Thoracic aorta (tissue), 2 donors: ENCODE results near the gene PLET1. TPM values are rescaled to one million over a fixed set of nuclear protein-coding genes. Genes with fewer than 3 reads are reported as not detected.

ENCODE experiments used
- ATAC-seq: fragments of 150-250 bp; one replicate; pipeline ENCODE4 v1.8.0; 2017; ENCODE audit warnings: low read depth; ENCODE audit not compliant: insufficient number of reproducible peaks, low FRiP score
- DNase-seq: peaks from one replicate; pipeline ENCODE4 v3.0.0-alpha.2; 2020; ENCODE audit warnings: low spot score
- H3K27ac ChIP-seq, 2 donors: fragments of 200-600 bp; sonication (generic); 1 replicate in 1 of 2; 2 replicates in 1 of 2; pipeline ENCODE4 v1.5.1; 2016; ENCODE audit warnings: mild to moderate bottlenecking in 2 of 2, moderate library complexity in 2 of 2
- H3K27me3 ChIP-seq: fragments of 200-600 bp; sonication (generic); replicated peaks from 2 replicates; pipeline ENCODE4 v1.6.0; 2016; ENCODE audit warnings: mild to moderate bottlenecking; ENCODE audit not compliant: insufficient read depth
- H3K36me3 ChIP-seq: fragments of 200-600 bp; sonication (generic); one replicate; pipeline ENCODE4 v1.5.1; 2016
- H3K4me1 ChIP-seq, 2 donors: fragments of 200-600 bp; sonication (generic); 1 replicate in 1 of 2; 2 replicates in 1 of 2; pipeline versions ENCODE4 v1.5.1 to v1.6.0; 2016; ENCODE audit warnings: low read depth in 2 of 2, mild to moderate bottlenecking in 1 of 2; ENCODE audit not compliant: control insufficient read depth in 1 of 2
- H3K4me3 ChIP-seq: fragments of 200-600 bp; sonication (generic); 2 replicates; pipeline ENCODE4 v1.5.1; 2016; ENCODE audit warnings: mild to moderate bottlenecking
- H3K9me3 ChIP-seq: fragments of 200-600 bp; sonication (generic); 2 replicates; pipeline ENCODE4 v1.5.1; 2016
- total RNA-seq, 2 donors: library from RNA; depleted of rRNA; stranded (reverse); fragments of >200 nt; gene quantifications; one replicate each; pipeline versions ENCODE4 v1.1.0 to v1.2.3, GENCODE V29; 2016
- TF ChIP-seq, protein P1 (sequence below): fragments of 200-600 bp; sonication (generic); IDR thresholded peaks from one replicate; pipeline ENCODE4 v1.5.1; 2019; ENCODE audit warnings: antibody characterized with exemption

Gene PLET1
- total RNA-seq, 2 donors from 2014 or later = not detected

DNA sequence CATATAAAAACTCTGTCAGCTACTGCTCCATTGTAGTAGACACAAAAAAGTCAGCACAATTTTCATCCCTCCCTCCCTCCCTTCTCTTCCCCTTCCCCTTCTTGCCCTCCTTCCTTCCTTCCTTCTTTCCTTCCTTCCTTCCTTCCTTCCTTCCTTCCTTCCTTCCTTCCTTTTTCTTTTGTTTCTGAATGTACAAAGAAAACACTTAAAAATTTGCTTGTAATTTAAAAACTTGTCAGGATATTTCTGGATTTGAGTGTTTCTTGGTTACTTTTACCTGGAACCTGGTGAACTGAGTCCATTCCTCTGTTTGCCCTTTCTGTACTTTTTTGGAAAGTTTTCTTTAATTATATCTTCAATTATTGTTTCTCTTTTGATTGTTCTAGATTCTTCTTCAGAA is 31.5 kb upstream of the PLET1 start:
- Histone ChIP-seq H3K27ac (peak overlapping the region; percentile 68 to 91), H3K4me3 (peak overlapping the region; percentile 84), H3K4me1 (peaks cover 21 to 60% of the 10 kb centered on the region in 2 donors), H3K9me3 (no peaks in the 10 kb centered on the region), H3K36me3 (no peaks in the 10 kb centered on the region), H3K27me3 (no peaks in the 10 kb centered on the region)
- ATAC-seq = no peak
- DNase-seq = no peak
- TF ChIP-seq, protein P1, sequence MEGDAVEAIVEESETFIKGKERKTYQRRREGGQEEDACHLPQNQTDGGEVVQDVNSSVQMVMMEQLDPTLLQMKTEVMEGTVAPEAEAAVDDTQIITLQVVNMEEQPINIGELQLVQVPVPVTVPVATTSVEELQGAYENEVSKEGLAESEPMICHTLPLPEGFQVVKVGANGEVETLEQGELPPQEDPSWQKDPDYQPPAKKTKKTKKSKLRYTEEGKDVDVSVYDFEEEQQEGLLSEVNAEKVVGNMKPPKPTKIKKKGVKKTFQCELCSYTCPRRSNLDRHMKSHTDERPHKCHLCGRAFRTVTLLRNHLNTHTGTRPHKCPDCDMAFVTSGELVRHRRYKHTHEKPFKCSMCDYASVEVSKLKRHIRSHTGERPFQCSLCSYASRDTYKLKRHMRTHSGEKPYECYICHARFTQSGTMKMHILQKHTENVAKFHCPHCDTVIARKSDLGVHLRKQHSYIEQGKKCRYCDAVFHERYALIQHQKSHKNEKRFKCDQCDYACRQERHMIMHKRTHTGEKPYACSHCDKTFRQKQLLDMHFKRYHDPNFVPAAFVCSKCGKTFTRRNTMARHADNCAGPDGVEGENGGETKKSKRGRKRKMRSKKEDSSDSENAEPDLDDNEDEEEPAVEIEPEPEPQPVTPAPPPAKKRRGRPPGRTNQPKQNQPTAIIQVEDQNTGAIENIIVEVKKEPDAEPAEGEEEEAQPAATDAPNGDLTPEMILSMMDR = no peak

DNA sequence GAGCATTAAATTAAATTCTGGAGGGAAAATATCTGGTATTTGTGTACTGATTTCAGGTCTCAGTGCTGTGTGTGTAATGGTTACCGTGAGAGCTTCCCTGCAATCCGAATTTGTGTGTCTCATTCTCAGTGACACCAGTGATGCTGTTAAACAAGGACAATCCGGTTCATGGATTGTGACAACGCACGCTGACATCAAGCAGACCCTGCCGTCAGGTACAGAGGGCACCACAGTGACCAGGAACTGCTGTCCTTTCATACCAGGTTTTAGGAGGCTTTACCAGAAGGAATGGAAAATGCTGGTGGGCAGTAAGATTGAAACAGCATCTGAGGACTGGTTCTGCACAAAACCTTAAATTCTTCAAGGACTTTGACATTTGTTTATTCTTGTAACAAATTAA is 30.5 kb upstream of the PLET1 start:
- Histone ChIP-seq H3K36me3 (no peaks in the 10 kb centered on the region), H3K27me3 (no peaks in the 10 kb centered on the region), H3K9me3 (no peaks in the 10 kb centered on the region), H3K4me3 (peak overlapping the region; percentile 84), H3K4me1 (peaks cover 21 to 50% of the 10 kb centered on the region in 2 donors), H3K27ac (peak overlapping the region; percentile 68 to 91)
- ATAC-seq = no peak
- TF ChIP-seq, protein P1 = no peak
- DNase-seq = no peak

DNA sequence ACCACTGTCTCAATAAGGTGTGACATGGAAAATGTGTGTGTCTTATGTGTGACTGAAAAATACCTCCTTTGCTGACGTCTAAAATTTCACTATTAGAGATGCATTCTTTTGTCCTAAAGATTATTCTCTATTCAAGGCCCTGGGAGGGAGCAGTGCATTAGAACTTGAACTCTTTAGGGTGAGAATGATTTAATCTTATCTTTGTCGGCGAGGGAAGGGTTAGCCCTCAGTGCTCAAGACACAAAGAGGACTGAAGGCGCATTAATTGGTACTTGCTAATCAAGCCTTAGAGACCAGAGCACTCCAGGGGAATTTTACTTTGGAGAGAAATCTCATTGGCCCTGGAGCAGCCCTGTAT is 29.8 kb upstream of the PLET1 start:
- TF ChIP-seq, protein P1 = no peak
- no peaks in the 10 kb centered on the region for H3K9me3 ChIP-seq
- no peak for DNase-seq
- H3K27ac ChIP-seq = peak overlapping the region; percentile 68 to 91
- no peaks in the 10 kb centered on the region for H3K27me3 ChIP-seq
- H3K4me3 ChIP-seq = peak overlapping the region; percentile 84
- ATAC-seq = no peak
- peaks cover 16 to 42% of the 10 kb centered on the region in 2 donors for H3K4me1 ChIP-seq
- H3K36me3 ChIP-seq = no peaks in the 10 kb centered on the region

DNA sequence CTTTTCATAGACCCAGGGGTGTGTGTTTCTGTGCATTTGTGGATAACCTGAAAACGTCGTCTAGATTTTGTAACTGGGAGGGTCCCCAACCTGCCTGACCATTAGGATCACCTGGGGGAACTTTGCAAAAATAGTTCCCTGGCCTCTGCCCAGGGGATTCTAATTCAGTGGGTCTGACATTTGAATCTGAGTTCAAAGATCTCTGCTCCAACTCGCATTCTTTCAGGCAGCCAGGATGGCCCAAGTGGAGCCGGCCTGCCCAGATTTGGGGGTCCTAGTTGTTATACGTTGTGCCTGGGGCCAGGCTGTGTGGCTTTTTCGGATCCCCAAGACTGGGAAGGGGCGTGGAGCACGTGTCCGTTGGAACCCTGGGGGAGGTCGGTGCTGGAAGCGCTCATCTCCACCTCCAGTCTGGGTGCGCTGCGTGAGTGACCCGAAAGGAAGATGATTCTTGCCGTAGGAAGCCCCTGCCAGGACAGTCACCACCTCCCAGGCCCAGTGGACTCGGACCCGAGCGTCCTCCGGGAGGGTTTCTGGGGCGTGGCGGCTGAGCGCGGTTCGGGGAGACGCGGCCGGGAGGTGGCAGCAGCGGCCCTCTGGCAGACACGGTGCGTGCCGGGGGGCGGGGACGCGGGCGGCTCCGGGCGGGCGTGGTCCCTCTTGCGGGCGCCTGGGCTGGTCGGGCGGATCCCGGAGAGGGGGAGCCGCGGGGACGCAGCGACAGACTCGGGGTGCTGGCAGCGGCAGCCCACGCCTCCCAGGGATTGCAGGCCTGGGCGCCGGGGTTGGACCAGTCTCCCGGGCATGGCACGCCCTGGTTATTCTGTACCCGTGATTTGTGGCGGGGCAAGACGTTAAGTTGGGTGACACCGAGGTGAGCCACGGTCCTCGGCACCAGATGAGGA is 29.2 kb upstream of the PLET1 start:
- Histone ChIP-seq H3K9me3 (no peaks in the 10 kb centered on the region), H3K27me3 (no peaks in the 10 kb centered on the region), H3K4me3 (peak overlapping the region; percentile 84), H3K27ac (peak overlapping the region; percentile 68 to 91), H3K4me1 (peaks cover 16 to 36% of the 10 kb centered on the region in 2 donors), H3K36me3 (no peaks in the 10 kb centered on the region)
- peak; percentile 27 for DNase-seq
- TF ChIP-seq, protein P1 = peak; percentile 87
- peak; percentile 28 for ATAC-seq

DNA sequence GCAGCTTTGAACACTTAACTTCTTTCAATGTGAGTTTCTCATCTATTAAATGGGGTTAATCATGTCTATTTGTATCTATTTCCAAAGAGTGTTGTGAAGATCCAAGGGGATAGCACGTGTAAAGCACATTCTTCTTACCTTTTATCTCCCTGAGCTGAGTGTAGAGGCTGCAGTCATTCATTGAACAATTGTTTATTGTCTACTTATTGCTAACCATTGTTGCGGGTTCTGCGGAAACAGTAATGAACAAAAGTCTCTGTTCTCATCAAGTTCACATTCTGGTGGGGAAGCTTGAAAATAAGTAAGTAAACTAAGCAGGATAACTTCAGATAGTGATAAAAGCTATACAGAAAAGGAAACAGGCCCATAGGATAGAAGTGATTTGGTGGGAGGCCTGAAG is 27.4 kb upstream of the PLET1 start:
- no peak overlapping the region for H3K4me3 ChIP-seq
- H3K27me3 ChIP-seq = no peaks in the 10 kb centered on the region
- TF ChIP-seq, protein P1 = no peak
- peaks cover 3 to 20% of the 10 kb centered on the region in 2 donors for H3K4me1 ChIP-seq
- no peak overlapping the region for H3K27ac ChIP-seq
- DNase-seq = no peak
- no peak for ATAC-seq
- H3K36me3 ChIP-seq = no peaks in the 10 kb centered on the region
- no peaks in the 10 kb centered on the region for H3K9me3 ChIP-seq
